ENCODE measurements around the gene NLGN2. TPM values are rescaled to one million over a fixed set of nuclear protein-coding genes. Genes with fewer than 3 reads are reported as not detected.

The NLGN2 gene
- total RNA-seq, 1 experiment from 2014 or later = 70.2 TPM

DNA sequence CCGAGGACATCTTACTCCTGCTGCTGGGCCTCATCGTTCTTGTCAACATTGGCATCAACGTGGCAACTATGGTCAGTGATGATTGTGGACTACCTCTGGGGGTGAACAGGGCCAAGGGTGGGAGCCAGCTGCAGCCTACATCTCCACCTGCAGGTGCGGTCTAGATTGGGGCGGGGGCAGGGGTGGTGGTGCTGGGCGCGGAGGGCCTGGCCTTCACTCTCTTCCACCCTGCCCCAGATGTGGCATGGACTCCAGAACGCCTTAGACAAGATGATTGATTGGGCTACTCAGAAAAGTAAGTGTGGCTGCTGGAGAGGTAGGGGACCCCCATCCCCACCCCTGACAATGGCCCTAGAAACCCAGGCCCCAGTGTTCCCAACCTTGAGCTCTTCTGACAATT, 18.1 kb downstream of the NLGN2 start:
- Histone ChIP-seq H3K27me3 (ENCODE audit: insufficient read depth, low read length) (no peaks in the 10 kb centered on the region), H4K8ac (replicated peaks; ENCODE audit: insufficient read length, low read depth, low read length) (no peak overlapping the region), H3K4ac (ENCODE audit: low read depth, low read length) (no peak overlapping the region), H4K20me1 (ENCODE audit: control insufficient read depth, insufficient read depth, insufficient read length) (no peaks in the 10 kb centered on the region), H3K4me2 (ENCODE audit: insufficient read depth, insufficient read length, low read length) (no peak overlapping the region), H3K23me2 (ENCODE audit: insufficient read length, low read depth, low read length, poor library complexity, severe bottlenecking) (no peaks in the 10 kb centered on the region), H3K9me3 (ENCODE audit: control insufficient read depth, low read depth, low read length) (no peaks in the 10 kb centered on the region), H3K56ac (ENCODE audit: insufficient read length, low read depth, low read length) (no peak overlapping the region), H3T11ph (ENCODE audit: low read length) (no peak overlapping the region), H2AFZ (ENCODE audit: low read length) (no peak overlapping the region), H2BK120ac (ENCODE audit: low read depth, low read length, poor library complexity, severe bottlenecking) (no peak overlapping the region), H3K23ac (ENCODE audit: insufficient read length, low read depth, low read length) (no peak overlapping the region), H3K14ac (ENCODE audit: insufficient read depth, low read length) (no peak overlapping the region), H2BK15ac (ENCODE audit: low read depth, low read length) (no peak overlapping the region), H4K91ac (ENCODE audit: insufficient read length, low read depth, low read length) (no peak overlapping the region), H3K9ac (ENCODE audit: extremely low read depth, insufficient read length, low read length) (no peak overlapping the region), H2BK5ac (ENCODE audit: insufficient read length, low read length) (no peak overlapping the region), H2BK12ac (ENCODE audit: insufficient read length, low read depth, low read length) (no peak overlapping the region), H3K79me2 (ENCODE audit: insufficient read depth, low read length) (no peaks in the 10 kb centered on the region), H3K4me1 (ENCODE audit: insufficient read depth, low read length) (no peaks in the 10 kb centered on the region), H3K79me1 (ENCODE audit: insufficient read depth, low read depth, low read length, poor library complexity, severe bottlenecking) (no peaks in the 10 kb centered on the region), H2BK20ac (ENCODE audit: low read depth, low read length, poor library complexity, severe bottlenecking) (no peak overlapping the region), H3K18ac (ENCODE audit: insufficient read length, low read depth, low read length) (no peak overlapping the region), H2AK5ac (ENCODE audit: insufficient read length, low read length) (no peak overlapping the region), H4K5ac (ENCODE audit: insufficient read length, low read depth, low read length) (no peak overlapping the region), H3K27ac (ENCODE audit: insufficient read length, low read depth, low read length) (no peak overlapping the region)
- Mint-ChIP-seq H3K27me3 (ENCODE audit: low read depth) (peaks cover 10% of the 10 kb centered on the region), H3K27ac (no peak overlapping the region; a peak in 1 of 7 replicates), H3K4me1 (peaks cover 0 to 2% of the 10 kb centered on the region in 2 experiments; a peak in 2 of 4 replicates), H3K4me3 (no peak overlapping the region), H3K9me3 (no peaks in the 10 kb centered on the region; a peak in 1 of 5 replicates), H3K36me3 (ENCODE audit: insufficient read depth in 1 of 3, low read depth in 3 of 3) (no peaks in the 10 kb centered on the region)
- DNase-seq = no peak
- TF ChIP-seq, protein P1, sequence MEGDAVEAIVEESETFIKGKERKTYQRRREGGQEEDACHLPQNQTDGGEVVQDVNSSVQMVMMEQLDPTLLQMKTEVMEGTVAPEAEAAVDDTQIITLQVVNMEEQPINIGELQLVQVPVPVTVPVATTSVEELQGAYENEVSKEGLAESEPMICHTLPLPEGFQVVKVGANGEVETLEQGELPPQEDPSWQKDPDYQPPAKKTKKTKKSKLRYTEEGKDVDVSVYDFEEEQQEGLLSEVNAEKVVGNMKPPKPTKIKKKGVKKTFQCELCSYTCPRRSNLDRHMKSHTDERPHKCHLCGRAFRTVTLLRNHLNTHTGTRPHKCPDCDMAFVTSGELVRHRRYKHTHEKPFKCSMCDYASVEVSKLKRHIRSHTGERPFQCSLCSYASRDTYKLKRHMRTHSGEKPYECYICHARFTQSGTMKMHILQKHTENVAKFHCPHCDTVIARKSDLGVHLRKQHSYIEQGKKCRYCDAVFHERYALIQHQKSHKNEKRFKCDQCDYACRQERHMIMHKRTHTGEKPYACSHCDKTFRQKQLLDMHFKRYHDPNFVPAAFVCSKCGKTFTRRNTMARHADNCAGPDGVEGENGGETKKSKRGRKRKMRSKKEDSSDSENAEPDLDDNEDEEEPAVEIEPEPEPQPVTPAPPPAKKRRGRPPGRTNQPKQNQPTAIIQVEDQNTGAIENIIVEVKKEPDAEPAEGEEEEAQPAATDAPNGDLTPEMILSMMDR (conservative IDR thresholded peaks at IDR 0.05) = no peak
- WGBS (ENCODE audit: extremely low coverage, insufficient read length, low lambda C conversion rate) = no CpG with 5 or more reads among the region's 8 CpGs
